ENCODE results near the gene MRPL54. TPM values are rescaled to one million over a fixed set of nuclear protein-coding genes. Genes with fewer than 3 reads are reported as not detected.

The MRPL54 gene
- total and polyA plus RNA-seq, 2 experiments from 2014 or later = 29.7 to 89.9 TPM

DNA sequence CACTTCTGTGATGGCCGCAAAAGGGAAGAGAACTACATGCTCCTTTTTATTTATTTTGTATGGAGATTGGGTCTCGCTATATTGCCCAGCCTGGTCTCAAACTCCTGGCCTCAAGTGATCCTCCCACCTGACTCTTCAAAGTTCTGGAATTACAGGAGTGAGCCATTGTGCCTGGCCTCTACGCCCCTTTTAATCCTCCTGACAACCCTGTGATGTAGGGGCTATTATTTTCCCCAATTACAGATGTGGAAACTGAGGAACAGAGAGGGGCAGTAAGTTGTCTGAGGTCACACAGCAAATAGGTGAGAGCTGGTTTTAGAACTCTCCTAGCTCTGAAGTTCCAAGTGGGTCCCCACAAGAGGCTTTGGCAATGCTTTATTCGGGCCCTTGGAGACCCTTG is 42.6 kb upstream of the MRPL54 start (continued):
- no peak for TF ChIP-seq NANOG (IDR thresholded peaks at IDR 0.05; ENCODE audit: borderline replicate concordance)
- no peak for TF ChIP-seq ZNF331 (CRISPR knock-in tag; IDR thresholded peaks at IDR 0.05; ENCODE audit: low read depth)
- TF ChIP-seq POLR2AphosphoS5 (IDR thresholded peaks at IDR 0.05; ENCODE audit: low read depth) = no peak
- TF ChIP-seq ETS1 (IDR thresholded peaks at IDR 0.05) = no peak
- TF ChIP-seq CTCF (conservative IDR thresholded peaks at IDR 0.05; ENCODE audit: low read depth in 2 of 2) = no peak
- TF ChIP-seq STAT1 (IDR thresholded peaks at IDR 0.05; ENCODE audit: unreplicated experiment) = no peak

DNA sequence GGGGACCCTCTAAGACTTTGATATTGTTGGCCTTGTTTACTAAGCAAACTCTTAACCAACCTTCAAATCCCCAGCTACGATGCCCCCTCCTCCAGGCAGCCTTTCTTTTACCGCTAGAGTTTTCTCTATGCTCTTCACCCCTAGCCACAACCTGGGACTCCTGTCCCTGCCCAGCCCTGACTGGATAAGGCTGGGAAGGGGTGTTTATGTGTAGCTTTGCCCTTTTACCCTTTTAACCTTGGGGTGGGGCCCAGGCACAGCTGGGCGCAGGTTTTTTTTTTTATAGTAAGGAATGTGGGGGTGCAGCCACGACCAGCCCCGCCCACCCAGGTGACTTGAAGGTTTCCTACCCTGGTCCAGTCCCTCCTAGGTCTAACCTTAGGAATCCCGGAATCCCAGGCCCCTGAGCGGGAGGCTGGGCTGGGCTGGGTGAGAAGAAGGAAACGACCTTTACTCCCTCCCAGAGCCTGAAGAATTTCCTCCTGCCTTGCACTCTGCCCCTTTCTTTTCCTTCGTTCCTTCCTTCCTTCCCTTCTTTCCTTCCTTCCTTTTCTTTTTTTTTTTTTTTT is 42.0 kb upstream of the MRPL54 start:
- Histone ChIP-seq H4K20me1 (replicated peaks; ENCODE audit: insufficient read depth) (no peaks in the 10 kb centered on the region), H3K9me2 (ENCODE audit: insufficient read depth) (no peaks in the 10 kb centered on the region), H3K79me2 (replicated peaks; ENCODE audit: insufficient read depth) (no peaks in the 10 kb centered on the region), H3K4me3 (no peak overlapping the region), H3F3A (replicated peaks; ENCODE audit: low read depth) (no peaks in the 10 kb centered on the region), H3K27me3 (ENCODE audit: insufficient read depth) (no peaks in the 10 kb centered on the region), H2AFZ (peak overlapping the region; percentile 47; the same call in 1 of the 2 replicates), H3K4me1 (ENCODE audit: insufficient read depth) (peaks cover 10% of the 10 kb centered on the region; the same call in 1 of the 2 replicates), H3K4me2 (no peak overlapping the region), H3K27ac (ENCODE audit: low read depth) (no peak overlapping the region), H3K36me3 (ENCODE audit: insufficient read depth) (no peaks in the 10 kb centered on the region)
- peak; percentile 4; the same call in 2 of the 3 replicates for ATAC-seq
- DNase-seq (ENCODE audit: low spot score) = peak; percentile 41
- H3K4me1 Mint-ChIP-seq = peaks cover 4% of the 10 kb centered on the region
- peaks cover 15% of the 10 kb centered on the region for H3K27me3 Mint-ChIP-seq (ENCODE audit: insufficient read depth, low read depth, poor library complexity)
- H3K4me3 Mint-ChIP-seq = no peak overlapping the region
- H3K36me3 Mint-ChIP-seq (ENCODE audit: low read depth) = no peaks in the 10 kb centered on the region
- H3K27ac Mint-ChIP-seq = no peak overlapping the region
- no peaks in the 10 kb centered on the region for H3K9me3 Mint-ChIP-seq
- no peak for TF ChIP-seq ZNF331 (CRISPR knock-in tag; IDR thresholded peaks at IDR 0.05; ENCODE audit: low read depth)
- TF ChIP-seq, protein P1, sequence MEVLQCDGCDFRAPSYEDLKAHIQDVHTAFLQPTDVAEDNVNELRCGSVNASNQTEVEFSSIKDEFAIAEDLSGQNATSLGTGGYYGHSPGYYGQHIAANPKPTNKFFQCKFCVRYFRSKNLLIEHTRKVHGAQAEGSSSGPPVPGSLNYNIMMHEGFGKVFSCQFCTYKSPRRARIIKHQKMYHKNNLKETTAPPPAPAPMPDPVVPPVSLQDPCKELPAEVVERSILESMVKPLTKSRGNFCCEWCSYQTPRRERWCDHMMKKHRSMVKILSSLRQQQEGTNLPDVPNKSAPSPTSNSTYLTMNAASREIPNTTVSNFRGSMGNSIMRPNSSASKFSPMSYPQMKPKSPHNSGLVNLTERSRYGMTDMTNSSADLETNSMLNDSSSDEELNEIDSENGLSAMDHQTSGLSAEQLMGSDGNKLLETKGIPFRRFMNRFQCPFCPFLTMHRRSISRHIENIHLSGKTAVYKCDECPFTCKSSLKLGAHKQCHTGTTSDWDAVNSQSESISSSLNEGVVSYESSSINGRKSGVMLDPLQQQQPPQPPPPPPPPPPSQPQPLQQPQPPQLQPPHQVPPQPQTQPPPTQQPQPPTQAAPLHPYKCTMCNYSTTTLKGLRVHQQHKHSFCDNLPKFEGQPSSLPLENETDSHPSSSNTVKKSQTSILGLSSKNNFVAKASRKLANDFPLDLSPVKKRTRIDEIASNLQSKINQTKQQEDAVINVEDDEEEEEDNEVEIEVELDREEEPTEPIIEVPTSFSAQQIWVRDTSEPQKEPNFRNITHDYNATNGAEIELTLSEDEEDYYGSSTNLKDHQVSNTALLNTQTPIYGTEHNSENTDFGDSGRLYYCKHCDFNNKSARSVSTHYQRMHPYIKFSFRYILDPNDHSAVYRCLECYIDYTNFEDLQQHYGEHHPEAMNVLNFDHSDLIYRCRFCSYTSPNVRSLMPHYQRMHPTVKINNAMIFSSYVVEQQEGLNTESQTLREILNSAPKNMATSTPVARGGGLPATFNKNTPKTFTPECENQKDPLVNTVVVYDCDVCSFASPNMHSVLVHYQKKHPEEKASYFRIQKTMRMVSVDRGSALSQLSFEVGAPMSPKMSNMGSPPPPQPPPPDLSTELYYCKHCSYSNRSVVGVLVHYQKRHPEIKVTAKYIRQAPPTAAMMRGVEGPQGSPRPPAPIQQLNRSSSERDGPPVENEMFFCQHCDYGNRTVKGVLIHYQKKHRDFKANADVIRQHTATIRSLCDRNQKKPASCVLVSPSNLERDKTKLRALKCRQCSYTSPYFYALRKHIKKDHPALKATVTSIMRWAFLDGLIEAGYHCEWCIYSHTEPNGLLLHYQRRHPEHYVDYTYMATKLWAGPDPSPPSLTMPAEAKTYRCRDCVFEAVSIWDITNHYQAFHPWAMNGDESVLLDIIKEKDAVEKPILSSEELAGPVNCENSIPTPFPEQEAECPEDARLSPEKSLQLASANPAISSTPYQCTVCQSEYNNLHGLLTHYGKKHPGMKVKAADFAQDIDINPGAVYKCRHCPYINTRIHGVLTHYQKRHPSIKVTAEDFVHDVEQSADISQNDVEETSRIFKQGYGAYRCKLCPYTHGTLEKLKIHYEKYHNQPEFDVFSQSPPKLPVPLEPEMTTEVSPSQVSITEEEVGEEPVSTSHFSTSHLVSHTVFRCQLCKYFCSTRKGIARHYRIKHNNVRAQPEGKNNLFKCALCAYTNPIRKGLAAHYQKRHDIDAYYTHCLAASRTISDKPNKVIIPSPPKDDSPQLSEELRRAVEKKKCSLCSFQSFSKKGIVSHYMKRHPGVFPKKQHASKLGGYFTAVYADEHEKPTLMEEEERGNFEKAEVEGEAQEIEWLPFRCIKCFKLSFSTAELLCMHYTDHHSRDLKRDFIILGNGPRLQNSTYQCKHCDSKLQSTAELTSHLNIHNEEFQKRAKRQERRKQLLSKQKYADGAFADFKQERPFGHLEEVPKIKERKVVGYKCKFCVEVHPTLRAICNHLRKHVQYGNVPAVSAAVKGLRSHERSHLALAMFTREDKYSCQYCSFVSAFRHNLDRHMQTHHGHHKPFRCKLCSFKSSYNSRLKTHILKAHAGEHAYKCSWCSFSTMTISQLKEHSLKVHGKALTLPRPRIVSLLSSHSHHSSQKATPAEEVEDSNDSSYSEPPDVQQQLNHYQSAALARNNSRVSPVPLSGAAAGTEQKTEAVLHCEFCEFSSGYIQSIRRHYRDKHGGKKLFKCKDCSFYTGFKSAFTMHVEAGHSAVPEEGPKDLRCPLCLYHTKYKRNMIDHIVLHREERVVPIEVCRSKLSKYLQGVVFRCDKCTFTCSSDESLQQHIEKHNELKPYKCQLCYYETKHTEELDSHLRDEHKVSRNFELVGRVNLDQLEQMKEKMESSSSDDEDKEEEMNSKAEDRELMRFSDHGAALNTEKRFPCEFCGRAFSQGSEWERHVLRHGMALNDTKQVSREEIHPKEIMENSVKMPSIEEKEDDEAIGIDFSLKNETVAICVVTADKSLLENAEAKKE (CRISPR knock-in tag; IDR thresholded peaks at IDR 0.05) = no peak
- TF ChIP-seq STAT1 (IDR thresholded peaks at IDR 0.05; ENCODE audit: unreplicated experiment) = no peak
- TF ChIP-seq ZNF114 (CRISPR knock-in tag; IDR thresholded peaks at IDR 0.05) = no peak
- no peak for TF ChIP-seq JUNB (IDR thresholded peaks at IDR 0.05; ENCODE audit: unreplicated experiment)
- no peak for TF ChIP-seq EZH2phosphoT487 (IDR thresholded peaks at IDR 0.05; ENCODE audit: unreplicated experiment)
- no peak for TF ChIP-seq EZH2 (IDR thresholded peaks at IDR 0.05; ENCODE audit: low read depth, unreplicated experiment)
- TF ChIP-seq CTCF (conservative IDR thresholded peaks at IDR 0.05; ENCODE audit: low read depth in 2 of 2) = no peak
